Endodermal cell (in vitro differentiated cells): Measurements from ENCODE around the gene CALCOCO2. TPM values are rescaled to one million over a fixed set of nuclear protein-coding genes. Genes with fewer than 3 reads are reported as not detected.

ENCODE experiments used
- DNase-seq: peaks from one replicate; pipeline ENCODE4 v3.0.0-alpha.2; 2017
- H3K27ac ChIP-seq: 2 replicates; pipeline ENCODE4 v1.5.1; 2013; ENCODE audit warnings: mild to moderate bottlenecking, low read depth, low read length, moderate library complexity
- H3K27me3 ChIP-seq: 2 replicates; pipeline ENCODE4 v1.6.1; 2013; ENCODE audit warnings: mild to moderate bottlenecking, low read length, moderate library complexity; ENCODE audit not compliant: insufficient read depth, control insufficient read depth, poor library complexity, severe bottlenecking
- H3K36me3 ChIP-seq: 2 replicates; pipeline ENCODE4 v1.7.0; 2013; ENCODE audit warnings: mild to moderate bottlenecking, low read length, moderate library complexity; ENCODE audit not compliant: control insufficient read depth, insufficient read depth
- H3K4me1 ChIP-seq: one replicate; pipeline ENCODE4 v1.7.0; 2013; ENCODE audit warnings: low read length; ENCODE audit not compliant: control insufficient read depth, insufficient read depth
- H3K4me3 ChIP-seq: 2 replicates; pipeline ENCODE4 v1.5.1; 2013; ENCODE audit warnings: mild to moderate bottlenecking, low read length, moderate library complexity
- H3K9ac ChIP-seq: 2 replicates; pipeline ENCODE4 v1.6.1; 2013; ENCODE audit warnings: mild to moderate bottlenecking, low read length, moderate library complexity; ENCODE audit not compliant: poor library complexity, severe bottlenecking; ENCODE audit errors: extremely low read depth
- H3K9me3 ChIP-seq: 2 replicates; pipeline ENCODE4 v1.6.1; 2013; ENCODE audit warnings: mild to moderate bottlenecking, low read length, moderate library complexity; ENCODE audit not compliant: control insufficient read depth
- H3K27ac Mint-ChIP-seq: 2 replicates; pipeline ENCODE4 v1.8.0; 2020; ENCODE audit warnings: mixed read lengths
- H3K27me3 Mint-ChIP-seq: 2 replicates; pipeline ENCODE4 v1.8.0; 2021; ENCODE audit warnings: mild to moderate bottlenecking, mixed read lengths; ENCODE audit not compliant: insufficient read depth
- H3K36me3 Mint-ChIP-seq: 2 replicates; pipeline ENCODE4 v1.8.0; 2020; ENCODE audit warnings: low read depth, mixed read lengths
- H3K4me1 Mint-ChIP-seq: 2 replicates; pipeline ENCODE4 v1.8.0; 2020; ENCODE audit warnings: mixed read lengths
- H3K4me3 Mint-ChIP-seq: 2 replicates; pipeline ENCODE4 v1.8.0; 2020; ENCODE audit warnings: mild to moderate bottlenecking, moderate library complexity, mixed read lengths
- H3K9me3 Mint-ChIP-seq: 2 replicates; pipeline ENCODE4 v1.8.0; 2020; ENCODE audit warnings: mild to moderate bottlenecking, mixed read lengths
- CTCF ChIP-seq: fragments of 200-600 bp; sonication (generic); conservative IDR thresholded peaks from 2 replicates; pipeline ENCODE4 v1.5.0; 2021; ENCODE audit warnings: antibody characterized with exemption, mild to moderate bottlenecking
- WGBS, 2 experiments: methylation state at CpG; one replicate each; pipeline versions ENCODE4 v1.1.5 to v1.1.7; 2013; ENCODE audit warnings: missing lambda C conversion rate in 2 of 2, mixed read lengths in 1 of 2; ENCODE audit not compliant: insufficient coverage in 1 of 2, insufficient read length in 1 of 2; 5-methylcytosine and 5-hydroxymethylcytosine counted together
- total RNA-seq, 2 donors: library from RNA; stranded (reverse); fragmentation: NEBNext Ultra II Directional in 1 of 2; extraction: Animal tissue kit (Norgen Biotek cat#: 25700) in 1 of 2; gene quantifications; 2 replicates in 1 of 2; 3 replicates in 1 of 2; pipeline ENCODE4 v1.2.1, GENCODE V29; 2021

CALCOCO2 gene
- total RNA-seq, 2 donors from 2014 or later = 38.4 to 45.2 TPM

DNA sequence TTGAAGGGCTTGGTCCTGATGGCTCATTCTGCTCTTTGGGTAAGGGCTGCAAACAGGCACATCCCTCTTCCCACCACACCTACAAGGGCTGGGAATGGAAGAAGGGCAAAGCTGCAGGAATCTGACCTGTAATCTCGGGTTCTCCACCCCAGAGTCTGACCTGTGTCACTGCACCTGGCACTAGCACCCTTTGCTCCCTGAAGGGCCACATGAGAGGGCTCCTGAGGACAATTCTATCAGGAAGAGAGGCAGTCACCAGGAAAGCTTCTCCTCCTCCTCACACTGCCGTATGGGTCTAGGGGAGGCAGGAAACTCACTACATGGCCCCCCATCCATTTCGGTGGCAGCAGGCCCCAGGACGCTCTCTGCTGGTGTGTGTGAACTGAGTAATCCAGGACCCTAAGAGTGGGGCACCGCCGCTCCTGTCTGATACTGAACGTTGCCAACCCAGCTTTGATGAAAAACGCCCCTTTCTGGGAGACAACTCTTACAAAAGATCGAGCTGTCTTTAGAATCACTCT, 40.2 kb upstream of the CALCOCO2 start:
- Mint-ChIP-seq H3K27me3 (peaks cover 99% of the 10 kb centered on the region), H3K36me3 (no peaks in the 10 kb centered on the region), H3K4me1 (peaks cover 6% of the 10 kb centered on the region), H3K27ac (no peak overlapping the region), H3K4me3 (no peak overlapping the region), H3K9me3 (no peaks in the 10 kb centered on the region)
- peaks cover 99% of the 10 kb centered on the region for H3K27me3 ChIP-seq
- no peak overlapping the region for H3K4me3 ChIP-seq
- H3K36me3 ChIP-seq = no peaks in the 10 kb centered on the region
- 26 to 36% methylated on average over 6 to 9 of the region's 9 CpGs for WGBS, 2 experiments
- H3K4me1 ChIP-seq = no peaks in the 10 kb centered on the region
- no peak overlapping the region for H3K27ac ChIP-seq
- H3K9me3 ChIP-seq = no peaks in the 10 kb centered on the region
- no peak for DNase-seq
- no peak overlapping the region for H3K9ac ChIP-seq
- TF ChIP-seq CTCF = no peak

DNA sequence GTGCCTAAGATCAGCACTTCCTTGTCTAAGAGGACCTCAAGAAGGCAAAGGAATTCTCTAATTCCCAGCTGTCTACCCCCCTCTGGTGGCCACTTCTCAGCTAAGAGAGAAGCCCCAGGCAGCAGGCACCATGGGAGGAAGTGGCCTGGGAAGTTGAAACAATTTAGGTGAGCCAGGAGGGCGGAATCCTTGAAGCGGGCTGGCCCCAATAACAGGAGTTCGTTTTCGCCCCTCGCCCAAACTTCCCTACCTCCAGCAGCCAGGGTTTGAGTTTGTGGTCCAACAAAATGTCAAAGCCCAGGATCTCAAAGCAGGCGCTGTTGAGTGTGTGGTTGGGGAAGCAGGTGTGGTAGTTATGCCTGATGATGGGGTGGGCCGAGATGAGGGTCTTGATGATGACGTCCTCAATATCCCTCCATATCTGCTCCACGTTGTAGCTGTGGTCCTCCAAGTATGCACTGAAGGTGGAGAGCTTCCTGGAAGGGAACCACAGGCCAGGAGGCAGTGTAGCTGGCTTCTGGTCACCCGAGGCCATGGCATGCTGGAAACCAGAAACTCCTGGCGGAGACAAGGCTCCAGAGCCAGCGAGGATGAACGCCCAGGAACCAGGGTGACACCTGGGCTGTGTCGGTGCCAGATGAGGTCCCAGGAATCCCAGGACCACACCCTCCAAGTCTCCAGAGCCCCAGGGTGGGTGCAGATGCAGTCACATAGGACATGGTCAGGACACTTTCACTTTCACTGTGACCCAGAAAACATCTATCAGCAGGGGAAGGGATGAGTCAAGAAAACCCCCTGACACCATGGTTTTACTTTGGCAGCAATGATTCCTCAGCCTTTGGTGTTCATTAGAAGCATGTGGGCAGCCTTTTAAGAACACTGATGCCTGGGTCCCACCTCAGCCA, 39.5 kb upstream of the CALCOCO2 start:
- peaks cover 10% of the 10 kb centered on the region for H3K4me1 Mint-ChIP-seq
- Histone ChIP-seq H3K4me3 (no peak overlapping the region), H3K27ac (no peak overlapping the region), H3K36me3 (no peaks in the 10 kb centered on the region), H3K9ac (no peak overlapping the region), H3K27me3 (peaks cover 99% of the 10 kb centered on the region), H3K4me1 (no peaks in the 10 kb centered on the region), H3K9me3 (no peaks in the 10 kb centered on the region)
- peaks cover 99% of the 10 kb centered on the region for H3K27me3 Mint-ChIP-seq
- H3K36me3 Mint-ChIP-seq = no peaks in the 10 kb centered on the region
- TF ChIP-seq CTCF = peak; percentile 92
- no peaks in the 10 kb centered on the region for H3K9me3 Mint-ChIP-seq
- H3K4me3 Mint-ChIP-seq = no peak overlapping the region
- no peak overlapping the region for H3K27ac Mint-ChIP-seq
- 68 to 69% methylated on average over 14 of the region's 14 CpGs for WGBS, 2 experiments
- peak; percentile 98 for DNase-seq

GRCh38 chr17:48792033-48792798, 38.6 kb upstream of the CALCOCO2 start:
- H3K27me3 Mint-ChIP-seq = peaks cover 97% of the 10 kb centered on the region

More at GRCh38 chr17:48792033-48792798, 38.6 kb upstream of the CALCOCO2 start:
- H3K27ac ChIP-seq = no peak overlapping the region
- H3K9ac ChIP-seq = no peak overlapping the region
- peak; percentile 34 for DNase-seq
- Mint-ChIP-seq H3K9me3 (no peaks in the 10 kb centered on the region), H3K4me3 (no peak overlapping the region), H3K4me1 (peaks cover 10% of the 10 kb centered on the region), H3K36me3 (no peaks in the 10 kb centered on the region), H3K27ac (no peak overlapping the region)
- WGBS, 2 experiments = 76 to 92% methylated on average over 3 of the region's 3 CpGs
- H3K4me1 ChIP-seq = no peaks in the 10 kb centered on the region
- no peak for TF ChIP-seq CTCF
- no peak overlapping the region for H3K4me3 ChIP-seq
- H3K9me3 ChIP-seq = no peaks in the 10 kb centered on the region
- H3K27me3 ChIP-seq = peaks cover 99% of the 10 kb centered on the region
- H3K36me3 ChIP-seq = no peaks in the 10 kb centered on the region
